Effector memory CD4-positive, alpha-beta T cell (primary cell): Measurements from ENCODE around the gene UBE4A.

ENCODE experiments used
- DNase-seq, 3 donors: peaks; one replicate each; pipeline ENCODE4 v3.0.0-alpha.2; 2020
- H3K27ac ChIP-seq: 2 replicates; pipeline ENCODE4 v1.7.0; 2013; ENCODE audit warnings: mild to moderate bottlenecking, low read length, moderate library complexity; ENCODE audit not compliant: insufficient read depth, poor library complexity, severe bottlenecking
- H3K27me3 ChIP-seq: replicated peaks from 2 replicates; pipeline ENCODE4 v1.7.0; 2013; ENCODE audit warnings: mild to moderate bottlenecking, low read length; ENCODE audit not compliant: insufficient read depth, control insufficient read depth, poor library complexity, severe bottlenecking
- H3K36me3 ChIP-seq: 2 replicates; pipeline ENCODE4 v1.7.0; 2013; ENCODE audit warnings: mild to moderate bottlenecking, low read length, moderate library complexity; ENCODE audit not compliant: control insufficient read depth, insufficient read depth
- H3K4me1 ChIP-seq: 2 replicates; pipeline ENCODE4 v1.7.0; 2013; ENCODE audit warnings: low read length, mild to moderate bottlenecking; ENCODE audit not compliant: control insufficient read depth, insufficient read depth, poor library complexity, severe bottlenecking
- H3K4me3 ChIP-seq: 2 replicates; pipeline ENCODE4 v1.7.0; 2013; ENCODE audit warnings: low read length, low read depth, mild to moderate bottlenecking; ENCODE audit not compliant: insufficient read depth, poor library complexity, severe bottlenecking
- H3K9me3 ChIP-seq: 2 replicates; pipeline ENCODE4 v1.7.0; 2013; ENCODE audit warnings: mild to moderate bottlenecking, low read length, moderate library complexity; ENCODE audit not compliant: control insufficient read depth

The UBE4A gene

GRCh38 chr11:118340449-118340848, 19.0 kb upstream of the UBE4A start:
- peaks cover 56% of the 10 kb centered on the region for H3K4me1 ChIP-seq
- no peaks in the 10 kb centered on the region for H3K27me3 ChIP-seq
- no peak for DNase-seq
- H3K9me3 ChIP-seq, result no peaks in the 10 kb centered on the region
- peak overlapping the region; percentile 64 for H3K4me3 ChIP-seq
- H3K27ac ChIP-seq, result peak overlapping the region; percentile 93
- H3K36me3 ChIP-seq, result peaks cover 10% of the 10 kb centered on the region

- Histone ChIP-seq H3K27ac (peak overlapping the region; percentile 93), H3K4me1 (peaks cover 59% of the 10 kb centered on the region)
Observed at GRCh38 chr11:118341261-118341660, 18.1 kb upstream of the UBE4A start.

GRCh38 chr11:118341815-118342489, 17.4 kb upstream of the UBE4A start:
- no peak for DNase-seq
- H3K36me3 ChIP-seq, result peaks cover 4% of the 10 kb centered on the region
- no peaks in the 10 kb centered on the region for H3K9me3 ChIP-seq
- H3K4me3 ChIP-seq, result peak overlapping the region; percentile 64
- H3K4me1 ChIP-seq, result peaks cover 59% of the 10 kb centered on the region
- peak overlapping the region; percentile 93 for H3K27ac ChIP-seq
- H3K27me3 ChIP-seq, result no peaks in the 10 kb centered on the region

More at GRCh38 chr11:118341261-118341660, 18.1 kb upstream of the UBE4A start:
- Histone ChIP-seq H3K4me3 (peak overlapping the region; percentile 64), H3K36me3 (peaks cover 10% of the 10 kb centered on the region), H3K9me3 (no peaks in the 10 kb centered on the region), H3K27me3 (no peaks in the 10 kb centered on the region)
- no peak for DNase-seq

GRCh38 chr11:118342503-118343161, 16.8 kb upstream of the UBE4A start, which contains the start of gene CD3D:
TSS of gene CD3D (minus strand) at chr11:118342705. CDS start at chr11:118342607, 98 bp downstream.
- peak; percentile 58 to 69 (median 59) for DNase-seq
- H3K27ac ChIP-seq, result peak within 1 kb of the TSS; percentile 93
- peak within 1 kb of the TSS; percentile 64 for H3K4me3 ChIP-seq
- peaks cover 4% of the 10 kb centered on the region for H3K36me3 ChIP-seq
- H3K9me3 ChIP-seq, result no peaks in the 10 kb centered on the region
- H3K27me3 ChIP-seq, result no peaks in the 10 kb centered on the region
- peaks cover 59% of the 10 kb centered on the region for H3K4me1 ChIP-seq

GRCh38 chr11:118343248-118343647, 16.2 kb upstream of the UBE4A start:
- DNase-seq, result no peak
- H3K4me1 ChIP-seq, result peaks cover 59% of the 10 kb centered on the region
- peak overlapping the region; percentile 93 for H3K27ac ChIP-seq
- H3K9me3 ChIP-seq, result no peaks in the 10 kb centered on the region
- H3K4me3 ChIP-seq, result peak overlapping the region; percentile 64
- H3K36me3 ChIP-seq, result peaks cover 6% of the 10 kb centered on the region
- H3K27me3 ChIP-seq, result no peaks in the 10 kb centered on the region

GRCh38 chr11:118343981-118344515, 15.4 kb upstream of the UBE4A start, which contains the start of gene CD3G:
TSS of gene CD3G (plus strand) at chr11:118344344. CDS start at chr11:118344424, 80 bp downstream.
- Histone ChIP-seq H3K27ac (peak within 1 kb of the TSS; percentile 93), H3K4me3 (peak within 1 kb of the TSS; percentile 64), H3K27me3 (no peaks in the 10 kb centered on the region), H3K4me1 (peaks cover 55% of the 10 kb centered on the region), H3K36me3 (peaks cover 9% of the 10 kb centered on the region), H3K9me3 (no peaks in the 10 kb centered on the region)
- peak; percentile 30 to 58 (median 54) for DNase-seq

- Histone ChIP-seq H3K36me3 (peaks cover 44% of the 10 kb centered on the region), H3K27ac (no peak overlapping the region), H3K4me1 (peaks cover 19% of the 10 kb centered on the region), H3K27me3 (no peaks in the 10 kb centered on the region), H3K4me3 (no peak overlapping the region), H3K9me3 (no peaks in the 10 kb centered on the region)
- DNase-seq, result no peak
Observed at GRCh38 chr11:118349475-118349874, 9.9 kb upstream of the UBE4A start.

GRCh38 chr11:118353084-118353710, 6.2 kb upstream of the UBE4A start:
- H3K27me3 ChIP-seq, result no peaks in the 10 kb centered on the region
- peak overlapping the region; percentile 57 for H3K27ac ChIP-seq
- peaks cover 42% of the 10 kb centered on the region for H3K36me3 ChIP-seq
- peaks cover 5% of the 10 kb centered on the region for H3K4me1 ChIP-seq
- H3K9me3 ChIP-seq, result no peaks in the 10 kb centered on the region
- DNase-seq, result no peak
- no peak overlapping the region for H3K4me3 ChIP-seq

- no peak overlapping the region for H3K27ac ChIP-seq
- H3K4me1 ChIP-seq, result peaks cover 4% of the 10 kb centered on the region
- no peaks in the 10 kb centered on the region for H3K9me3 ChIP-seq
- H3K4me3 ChIP-seq, result no peak overlapping the region
- no peaks in the 10 kb centered on the region for H3K27me3 ChIP-seq
- no peak for DNase-seq
- H3K36me3 ChIP-seq, result peaks cover under 1% of the 10 kb centered on the region
Observed at GRCh38 chr11:118358071-118358470, 1.3 kb upstream of the UBE4A start.
